Upper lobe of left lung (tissue), 4 donors: Measurements from ENCODE around the gene TNFSF12.

Experiments
- CTCF ChIP-seq, 6 experiments: fragments of 450-650 bp in 4 of 6; fragments of 200-600 bp in 2 of 6; sonication (generic) in 2 of 6; IDR thresholded peaks; one replicate each; pipeline ENCODE4 v1.5.1; 2016 to 2019; ENCODE audit warnings: antibody characterized with exemption in 6 of 6
- POLR2AphosphoS5 ChIP-seq, 2 donors: sonication (generic); formaldehyde crosslinking; IDR thresholded peaks; one replicate each; pipeline ENCODE4 v1.5.1; 2017; ENCODE audit warnings: antibody characterized with exemption in 2 of 2

- TF ChIP-seq POLR2AphosphoS5 (IDR thresholded peaks at IDR 0.05) (peak in 1 of 2 donors; percentile 54), CTCF (IDR thresholded peaks at IDR 0.05) (no peak)
These were observed 10.7 kb downstream of the TNFSF12 start for GRCh38 chr17:7559320-7560171.
